NB4 (cell line): Measurements from ENCODE around the gene ANKRD66.

Experiments used
- CTCF ChIP-seq: IDR thresholded peaks from one replicate; pipeline ENCODE4 v1.5.1; 2012; ENCODE audit warnings: low read depth, low read length
- MAX ChIP-seq: IDR thresholded peaks from 2 replicates; pipeline ENCODE4 v1.6.1; 2011; ENCODE audit warnings: low read depth, low read length
- POLR2A ChIP-seq: IDR thresholded peaks from 2 replicates; pipeline ENCODE4 v1.6.1; 2011; ENCODE audit warnings: mild to moderate bottlenecking; ENCODE audit not compliant: insufficient read length; ENCODE audit errors: extremely low read depth

GRCh38 chr6:46748940-46749503 is 2.3 kb downstream of the ANKRD66 start:
- TF ChIP-seq CTCF (no peak), POLR2A (no peak), MAX (no peak)
